Measurements from ENCODE around the gene ADAM19.

ADAM19 gene

GRCh38 chr5:157481265-157481664, 94.3 kb downstream of the ADAM19 start:
- DNase-seq: no peak

GRCh38 chr5:157479612-157480510, 95.7 kb downstream of the ADAM19 start:
- no peak for DNase-seq

GRCh38 chr5:157479166-157479565, 96.4 kb downstream of the ADAM19 start:
- no peak for DNase-seq

- DNase-seq: no peak
Measured at GRCh38 chr5:157478726-157479125, 96.8 kb downstream of the ADAM19 start.

- no peak for DNase-seq
Measured at GRCh38 chr5:157477814-157478494, 97.6 kb downstream of the ADAM19 start.

- DNase-seq: peak; percentile 22
Measured at GRCh38 chr5:157476702-157477408, 98.7 kb downstream of the ADAM19 start.

- no peak for DNase-seq
Measured at GRCh38 chr5:157475432-157475831, 100.1 kb downstream of the ADAM19 start.

GRCh38 chr5:157473383-157474320, 101.9 kb downstream of the ADAM19 start:
- no peak for DNase-seq

GRCh38 chr5:157471709-157472108, 103.9 kb downstream of the ADAM19 start:
- peak; percentile 35 for DNase-seq

GRCh38 chr5:157470631-157471030, 104.9 kb downstream of the ADAM19 start:
- no peak for DNase-seq

- DNase-seq: no peak
Measured at GRCh38 chr5:157469687-157470086, 105.9 kb downstream of the ADAM19 start.

- DNase-seq: no peak
Measured at GRCh38 chr5:157469073-157469472, 106.5 kb downstream of the ADAM19 start.

- no peak for DNase-seq
Measured at GRCh38 chr5:157468293-157468965, 107.1 kb downstream of the ADAM19 start.

GRCh38 chr5:157464519-157465171, 110.9 kb downstream of the ADAM19 start:
- DNase-seq: peak; percentile 81

- no peak for DNase-seq
Measured at GRCh38 chr5:157463621-157464518, 111.7 kb downstream of the ADAM19 start.

GRCh38 chr5:157463081-157463480, 112.5 kb downstream of the ADAM19 start:
- no peak for DNase-seq

- no peak for DNase-seq
Measured at GRCh38 chr5:157460921-157461792, 114.4 kb downstream of the ADAM19 start.

GRCh38 chr5:157459715-157460599, 115.6 kb downstream of the ADAM19 start, which contains the start of gene NIPAL4:
NIPAL4 (plus strand) TSS chr5:157460213; CDS start chr5:157460321, 108 bp downstream.
- DNase-seq: peak; percentile 68
